SK-N-SH (cell line): Measurements from ENCODE around the gene INPP5B. TPM values are rescaled to one million over a fixed set of nuclear protein-coding genes. Genes with fewer than 3 reads are reported as not detected.
"Not testable (repeated sequence)": the region's sequence is repeated elsewhere in the genome, so short reads cannot be mapped to it uniquely, and the experiment has no call there.

Experiments used
- CTCF ChIA-PET: fragments of 300-600, 350-600 bp; formaldehyde crosslinking; extraction: SDS; loops from one replicate; lab custom pipeline; 2021; lab: Yijun Ruan, JAX
- POLR2A ChIA-PET: fragments of 350-600 bp; sonication (Branson Sonifier 250); formaldehyde crosslinking; extraction: SDS; loops from one replicate; lab custom pipeline; 2020; ENCODE audit warnings: antibody characterized with exemption, inconsistent platforms; lab: Yijun Ruan, JAX
- DNase-seq: peaks from one replicate; pipeline ENCODE4 v3.0.0; 2012
- H2AFZ ChIP-seq: fragments of 200-600 bp; sonication (generic); 2 replicates; pipeline ENCODE4 v1.8.1; 2016; ENCODE audit warnings: antibody characterized with exemption, mild to moderate bottlenecking, low read depth
- H3F3A ChIP-seq: fragments of 200-600 bp; sonication (generic); replicated peaks from 2 replicates; pipeline ENCODE3; 2016; ENCODE audit warnings: antibody characterized with exemption, mild to moderate bottlenecking; ENCODE audit not compliant: insufficient read depth
- H3K27ac ChIP-seq, 2 experiments: fragments of 200-500 bp in 1 of 2; fragments of 200-600 bp in 1 of 2; sonication (Bioruptor generic) in 1 of 2; sonication (generic), shearing (Covaris generic) in 1 of 2; 2 replicates each; pipeline versions ENCODE4 v1.5.1 to v1.6.1; 2014 to 2016; ENCODE audit warnings: low read depth in 2 of 2, inconsistent platforms in 1 of 2, low read length in 1 of 2, mild to moderate bottlenecking in 1 of 2, mixed read lengths in 1 of 2
- H3K27me3 ChIP-seq: fragments of 200-600 bp; sonication (generic), shearing (Covaris generic); 2 replicates; pipeline ENCODE4 v1.6.1; 2016; ENCODE audit warnings: mixed run types; ENCODE audit not compliant: insufficient read depth
- H3K36me3 ChIP-seq, 2 experiments: fragments of 200-500 bp in 1 of 2; fragments of 200-600 bp in 1 of 2; sonication (Bioruptor generic) in 1 of 2; sonication (generic) in 1 of 2; replicated peaks in 1 of 2; 2 replicates each; pipeline versions ENCODE3 to v1.5.1; 2014 to 2016; ENCODE audit warnings: low read length in 1 of 2, mild to moderate bottlenecking in 1 of 2; ENCODE audit not compliant: insufficient read depth in 2 of 2, control insufficient read depth in 1 of 2
- H3K4me1 ChIP-seq, 2 experiments: fragments of 200-500 bp in 1 of 2; fragments of 200-600 bp in 1 of 2; sonication (Bioruptor generic) in 1 of 2; sonication (generic), shearing (Covaris generic) in 1 of 2; 2 replicates each; pipeline versions ENCODE4 v1.5.1 to v1.6.1; 2014 to 2016; ENCODE audit warnings: low read depth in 1 of 2, low read length in 1 of 2, mixed run types in 1 of 2; ENCODE audit not compliant: insufficient read depth in 2 of 2, control insufficient read depth in 1 of 2
- H3K4me2 ChIP-seq: fragments of 200-600 bp; sonication (generic), shearing (Covaris generic); 2 replicates; pipeline ENCODE4 v1.6.1; 2017; ENCODE audit warnings: mixed run types
- H3K4me3 ChIP-seq, 2 experiments: fragments of 200-500 bp in 1 of 2; fragments of 200-600 bp in 1 of 2; sonication (Bioruptor generic) in 1 of 2; sonication (generic), shearing (Covaris generic) in 1 of 2; 2 replicates each; pipeline versions ENCODE4 v1.5.1 to v1.8.1; 2014 to 2016; ENCODE audit warnings: low read depth in 2 of 2, inconsistent platforms in 1 of 2, low read length in 1 of 2, mild to moderate bottlenecking in 1 of 2, mixed read lengths in 1 of 2, moderate library complexity in 1 of 2
- H3K79me2 ChIP-seq: fragments of 200-600 bp; sonication (generic); 2 replicates; pipeline ENCODE4 v1.8.1; 2017; ENCODE audit warnings: mild to moderate bottlenecking; ENCODE audit not compliant: insufficient read depth
- H3K9ac ChIP-seq: fragments of 200-600 bp; sonication (generic); 2 replicates; pipeline ENCODE4 v1.6.1; 2017; ENCODE audit warnings: mixed run types
- H3K9me2 ChIP-seq: fragments of 200-600 bp; sonication (generic); 2 replicates; pipeline ENCODE4 v1.6.1; 2017; ENCODE audit warnings: mixed run types
- H3K9me3 ChIP-seq: fragments of 200-600 bp; sonication (generic); 2 replicates; pipeline ENCODE4 v1.6.1; 2017; ENCODE audit warnings: mixed run types, mild to moderate bottlenecking, moderate library complexity
- H4K20me1 ChIP-seq: fragments of 200-600 bp; sonication (generic); 2 replicates; pipeline ENCODE4 v1.6.1; 2017; ENCODE audit warnings: mild to moderate bottlenecking, mixed run types; ENCODE audit not compliant: insufficient read depth
- FOXJ3 ChIP-seq: sonication (generic); formaldehyde crosslinking; IDR thresholded peaks from 2 replicates; pipeline ENCODE4 v1.5.1; 2020; ENCODE audit warnings: mild to moderate bottlenecking, missing genetic modification reagents
- GATA2 ChIP-seq: sonication (generic); formaldehyde crosslinking; IDR thresholded peaks from 2 replicates; pipeline ENCODE4 v1.5.0; 2020; ENCODE audit warnings: mild to moderate bottlenecking, missing genetic modification reagents
- IRF3 ChIP-seq: fragments of 150-350 bp; IDR thresholded peaks from 2 replicates; pipeline ENCODE4 v1.6.1; 2016; ENCODE audit warnings: mild to moderate bottlenecking, low read depth, low read length
- MAX ChIP-seq: IDR thresholded peaks from 2 replicates; pipeline ENCODE4 v1.4.0; 2012; ENCODE audit warnings: low read depth
- NRF1 ChIP-seq: IDR thresholded peaks from 2 replicates; pipeline ENCODE4 v1.6.1; 2012; ENCODE audit warnings: low read depth, mild to moderate bottlenecking, low read length
- RAD21 ChIP-seq: IDR thresholded peaks from 2 replicates; pipeline ENCODE4 v1.6.1; 2012; ENCODE audit warnings: mild to moderate bottlenecking, low read length
- USF1 ChIP-seq: IDR thresholded peaks from 2 replicates; pipeline ENCODE4 v1.4.0; 2012; ENCODE audit warnings: low read depth, borderline replicate concordance
- YY1 ChIP-seq: IDR thresholded peaks from 2 replicates; pipeline ENCODE4 v1.4.0; 2012; ENCODE audit warnings: low read depth, mild to moderate bottlenecking
- ZBTB33 ChIP-seq: IDR thresholded peaks from 2 replicates; pipeline ENCODE4 v1.4.0; 2012; ENCODE audit warnings: low read depth, borderline replicate concordance
- WGBS: methylation state at CpG from one replicate; pipeline ENCODE4 v1.1.6; 2017; ENCODE audit warnings: low lambda C conversion rate; 5-methylcytosine and 5-hydroxymethylcytosine counted together
- polyA plus RNA-seq, 3 experiments: library from polyadenylated mRNA; depleted of rRNA; stranded (reverse); fragments of >200 nt; gene quantifications; 2 replicates each; pipeline ENCODE4 v1.2.3, GENCODE V29; 2012

The INPP5B gene
- polyA plus RNA-seq, 1 of the 3 experiments (the other 2 are of a cell fraction), result 10.5 TPM

GRCh38 chr1:37901893-37902225, 45.0 kb downstream of the INPP5B start:
- no peaks in the 10 kb centered on the region for H3K4me1 ChIP-seq
- H3K4me3 ChIP-seq, result no peak overlapping the region
- H3K27me3 ChIP-seq, result no peaks in the 10 kb centered on the region
- no peaks in the 10 kb centered on the region for H4K20me1 ChIP-seq
- H3K79me2 ChIP-seq, result peaks cover 3% of the 10 kb centered on the region; the same call in 1 of the 2 replicates
- H3K9ac ChIP-seq, result no peak overlapping the region
- no peaks in the 10 kb centered on the region for H3K9me2 ChIP-seq
- no peak overlapping the region for H2AFZ ChIP-seq
- ChIA-PET POLR2A (no interaction called here), CTCF (interaction anchor here (1.4 kb wide), 1 partner anchor 42 kb away, joined by 4 read pairs; no protein-coding TSS in a partner anchor)
- TF ChIP-seq MAX (no peak), FOXJ3 (CRISPR knock-in tag) (no peak), ZBTB33 (no peak), USF1 (no peak), RAD21 (no peak), NRF1 (no peak), IRF3 (no peak), YY1 (no peak)
- peaks cover 3% of the 10 kb centered on the region; the same call in 1 of the 2 replicates for H3K9me3 ChIP-seq
- DNase-seq, result no peak
- no peak overlapping the region for H3K27ac ChIP-seq
- H3K36me3 ChIP-seq, result peaks cover 0 to 18% of the 10 kb centered on the region in 2 experiments
- no peak overlapping the region for H3K4me2 ChIP-seq
- WGBS, result 91% methylated on average over 6 of the region's 6 CpGs
- H3F3A ChIP-seq, result no peaks in the 10 kb centered on the region

GRCh38 chr1:37901191-37901892, 45.5 kb downstream of the INPP5B start:
- no peak overlapping the region for H3K9ac ChIP-seq
- no peaks in the 10 kb centered on the region for H3F3A ChIP-seq
- H3K9me3 ChIP-seq, result peaks cover 3% of the 10 kb centered on the region; the same call in 1 of the 2 replicates
- no peak for TF ChIP-seq ZBTB33
- no peak for TF ChIP-seq GATA2
- TF ChIP-seq, all 33 proteins: peak for 0
- Histone ChIP-seq H3K27me3 (no peaks in the 10 kb centered on the region), H3K36me3 (peaks cover 0 to 16% of the 10 kb centered on the region in 2 experiments), H3K4me1 (no peaks in the 10 kb centered on the region), H4K20me1 (no peaks in the 10 kb centered on the region), H3K4me2 (no peak overlapping the region), H2AFZ (no peak overlapping the region), H3K9me2 (no peaks in the 10 kb centered on the region), H3K27ac (no peak overlapping the region), H3K4me3 (no peak overlapping the region), H3K79me2 (peaks cover 3% of the 10 kb centered on the region; the same call in 1 of the 2 replicates)
- CTCF ChIA-PET, result interaction anchor here (1.0 to 1.4 kb wide), 2 partner anchors 41 to 74 kb away, joined by 3 to 4 read pairs; no protein-coding TSS in a partner anchor
- POLR2A ChIA-PET, result interaction anchor here (0.7 kb wide), 1 partner anchor 29 kb away, joined by 3 read pairs; no protein-coding TSS in a partner anchor
- DNase-seq, result no peak
- WGBS, result 84% methylated on average over 8 of the region's 8 CpGs

- DNase-seq, POLR2A ChIA-PET, H4K20me1 ChIP-seq, H3K9me3 ChIP-seq, H3K36me3 ChIP-seq, H3K4me1 ChIP-seq, CTCF ChIA-PET, H3K9ac ChIP-seq, H3K27ac ChIP-seq, H3K27me3 ChIP-seq, H3K4me2 ChIP-seq, H3K4me3 ChIP-seq, H3F3A ChIP-seq, H3K9me2 ChIP-seq, H3K79me2 ChIP-seq, H2AFZ ChIP-seq: not testable (repeated sequence)
- 99% methylated on average over 3 of the region's 3 CpGs for WGBS
Observed at GRCh38 chr1:37897563-37897962, 49.3 kb downstream of the INPP5B start.
